ENCODE measurements around the gene GOSR2. TPM values are rescaled to one million over a fixed set of nuclear protein-coding genes. Genes with fewer than 3 reads are reported as not detected.

The GOSR2 gene
- total RNA-seq, 1 experiment from 2014 or later: 48.4 TPM

DNA sequence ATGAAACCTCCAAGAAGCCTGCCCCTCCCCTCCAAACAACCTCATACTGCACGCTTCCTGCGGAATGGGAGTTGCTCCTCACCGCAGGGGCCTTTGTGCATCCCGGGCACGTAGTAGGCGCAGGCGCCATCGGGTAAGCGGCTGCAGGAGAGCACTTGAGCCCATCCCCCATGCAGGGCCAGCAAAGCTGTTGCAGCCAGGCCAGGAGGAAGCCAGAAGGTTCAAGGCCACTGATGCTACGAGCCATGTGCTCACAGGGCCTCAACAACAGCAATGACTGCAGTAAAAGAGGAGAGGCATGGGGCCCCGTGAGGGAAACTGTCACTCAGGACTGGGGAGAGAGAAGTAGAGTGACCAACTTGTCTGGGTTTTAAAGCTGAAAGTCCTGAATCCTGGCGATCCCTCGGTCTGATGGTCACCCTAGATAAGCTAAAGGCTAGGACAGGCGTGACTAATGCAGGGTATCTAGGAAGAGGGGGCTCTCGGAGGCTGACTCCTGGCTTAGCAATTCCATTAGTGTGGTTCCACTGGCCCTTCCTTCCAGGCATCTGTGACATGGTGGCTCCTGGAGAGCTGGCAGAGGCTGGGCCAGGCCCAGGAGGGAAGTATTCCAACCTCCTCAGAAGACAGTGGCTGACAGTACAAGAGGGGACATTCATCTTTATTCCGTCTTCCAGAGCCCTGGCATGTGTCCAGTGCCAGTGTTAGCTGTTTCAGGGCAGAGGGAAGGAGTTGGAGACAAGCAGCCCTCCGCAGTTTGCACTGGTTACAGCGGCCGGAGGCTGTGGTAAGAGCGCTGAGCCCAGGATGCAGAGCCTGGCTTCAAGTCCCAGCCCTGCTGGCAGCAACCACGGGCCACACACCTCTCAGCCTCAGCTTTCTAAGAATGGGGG is 20.8 kb downstream of the GOSR2 start:
- ATAC-seq (peak; percentile 11), DNase-seq (peak; percentile 40)
- CTCF ChIA-PET: no interaction called here
- Histone ChIP-seq H3K9me3 (ENCODE audit: low read length) (no peaks in the 10 kb centered on the region), H3K27ac (ENCODE audit: low read length) (no peak overlapping the region), H3K79me2 (ENCODE audit: low read length) (no peaks in the 10 kb centered on the region), H3K4me3 (ENCODE audit: low read length) (no peak overlapping the region), H3K4me2 (ENCODE audit: low read length) (no peak overlapping the region), H2AFZ (ENCODE audit: low read length) (no peak overlapping the region), H3K9me2 (replicated peaks; ENCODE audit: low read length) (no peaks in the 10 kb centered on the region), H3F3A (ENCODE audit: low read length, unreplicated experiment) (no peaks in the 10 kb centered on the region), H3K4me1 (ENCODE audit: insufficient read depth, low read length) (peaks cover 11% of the 10 kb centered on the region; the same call in 1 of the 2 replicates), H4K20me1 (ENCODE audit: low read length) (no peaks in the 10 kb centered on the region), H3K27me3 (ENCODE audit: low read length) (no peaks in the 10 kb centered on the region), H3K9ac (ENCODE audit: low read length) (no peak overlapping the region), H3K36me3 (ENCODE audit: low read depth, low read length) (peaks cover 21% of the 10 kb centered on the region)
- intact Hi-C loops (cut with micrococcal nuclease): no loop called here
- POLR2A ChIA-PET (ENCODE audit: unreplicated experiment): interaction anchor here (0.6 kb wide), 1 partner anchor 9 kb away, joined by 3 read pairs; no protein-coding TSS in a partner anchor
- TF ChIP-seq EZH2 (IDR thresholded peaks at IDR 0.05; ENCODE audit: low read length, unreplicated experiment): no peak
- BruUV-seq (replicated peaks): TSS peak; percentile 0

DNA sequence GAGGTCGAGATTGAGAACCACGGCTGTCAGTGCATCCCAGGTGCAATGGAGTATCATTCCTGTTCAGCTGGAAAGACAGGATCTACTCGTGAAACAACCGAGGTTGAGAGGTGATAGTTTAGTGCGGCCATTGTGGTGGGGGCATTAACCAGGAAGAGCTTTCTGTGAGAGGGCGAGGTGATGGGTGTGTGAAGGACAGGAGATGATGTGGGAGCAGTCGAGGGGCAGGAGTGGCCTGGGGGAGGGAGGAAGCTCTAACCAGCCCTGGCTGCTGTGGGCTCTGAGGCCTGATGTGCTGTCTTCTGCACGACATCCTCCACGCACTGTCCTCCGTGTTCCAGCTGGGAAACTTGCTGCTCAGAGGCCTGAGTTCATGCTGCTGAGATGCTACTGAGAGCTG is 22.0 kb downstream of the GOSR2 start:
- intact Hi-C loops (cut with micrococcal nuclease): no loop called here
- Histone ChIP-seq H4K20me1 (ENCODE audit: low read length) (no peaks in the 10 kb centered on the region), H3K9ac (ENCODE audit: low read length) (no peak overlapping the region), H3K79me2 (ENCODE audit: low read length) (no peaks in the 10 kb centered on the region), H3F3A (ENCODE audit: low read length, unreplicated experiment) (no peaks in the 10 kb centered on the region), H3K4me3 (ENCODE audit: low read length) (no peak overlapping the region), H3K27me3 (ENCODE audit: low read length) (no peaks in the 10 kb centered on the region), H3K4me2 (ENCODE audit: low read length) (no peak overlapping the region), H2AFZ (ENCODE audit: low read length) (no peak overlapping the region), H3K9me3 (ENCODE audit: low read length) (no peaks in the 10 kb centered on the region), H3K9me2 (replicated peaks; ENCODE audit: low read length) (no peaks in the 10 kb centered on the region), H3K27ac (ENCODE audit: low read length) (no peak overlapping the region), H3K36me3 (ENCODE audit: low read depth, low read length) (peaks cover 9% of the 10 kb centered on the region), H3K4me1 (ENCODE audit: insufficient read depth, low read length) (peaks cover 15% of the 10 kb centered on the region; the same call in 1 of the 2 replicates)
- DNase-seq (peak; percentile 66), ATAC-seq (peak; percentile 3)
- no TSS peak for BruUV-seq (replicated peaks)
- TF ChIP-seq EZH2 (IDR thresholded peaks at IDR 0.05; ENCODE audit: low read length, unreplicated experiment): no peak
- no peak for TF ChIP-seq EZH2phosphoT487 (IDR thresholded peaks at IDR 0.05; ENCODE audit: borderline replicate concordance, low read length)
- TF ChIP-seq, protein P1, sequence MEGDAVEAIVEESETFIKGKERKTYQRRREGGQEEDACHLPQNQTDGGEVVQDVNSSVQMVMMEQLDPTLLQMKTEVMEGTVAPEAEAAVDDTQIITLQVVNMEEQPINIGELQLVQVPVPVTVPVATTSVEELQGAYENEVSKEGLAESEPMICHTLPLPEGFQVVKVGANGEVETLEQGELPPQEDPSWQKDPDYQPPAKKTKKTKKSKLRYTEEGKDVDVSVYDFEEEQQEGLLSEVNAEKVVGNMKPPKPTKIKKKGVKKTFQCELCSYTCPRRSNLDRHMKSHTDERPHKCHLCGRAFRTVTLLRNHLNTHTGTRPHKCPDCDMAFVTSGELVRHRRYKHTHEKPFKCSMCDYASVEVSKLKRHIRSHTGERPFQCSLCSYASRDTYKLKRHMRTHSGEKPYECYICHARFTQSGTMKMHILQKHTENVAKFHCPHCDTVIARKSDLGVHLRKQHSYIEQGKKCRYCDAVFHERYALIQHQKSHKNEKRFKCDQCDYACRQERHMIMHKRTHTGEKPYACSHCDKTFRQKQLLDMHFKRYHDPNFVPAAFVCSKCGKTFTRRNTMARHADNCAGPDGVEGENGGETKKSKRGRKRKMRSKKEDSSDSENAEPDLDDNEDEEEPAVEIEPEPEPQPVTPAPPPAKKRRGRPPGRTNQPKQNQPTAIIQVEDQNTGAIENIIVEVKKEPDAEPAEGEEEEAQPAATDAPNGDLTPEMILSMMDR (conservative IDR thresholded peaks at IDR 0.05; ENCODE audit: low read depth, low read length): no peak
- ChIA-PET POLR2A (ENCODE audit: unreplicated experiment) (no interaction called here), CTCF (no interaction called here)

DNA sequence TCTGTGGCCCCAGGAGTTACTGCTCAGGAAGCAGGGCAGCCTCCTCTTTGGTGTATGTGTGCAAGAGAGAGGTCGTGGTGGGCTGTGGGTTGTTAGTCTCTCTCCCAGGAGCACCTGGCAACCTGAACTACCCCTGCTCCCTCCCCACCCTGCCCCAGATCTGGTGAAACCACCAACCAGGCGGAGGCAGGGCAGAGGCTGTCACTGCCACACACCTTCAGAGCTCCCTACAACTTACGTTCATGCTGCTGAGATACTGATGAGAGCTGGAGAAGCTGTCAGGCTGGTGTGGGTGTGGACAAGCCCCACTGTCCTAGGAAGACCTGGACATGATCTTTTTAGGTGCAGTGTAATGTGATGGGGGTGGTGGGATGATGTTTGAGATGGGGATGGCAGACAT is 24.3 kb downstream of the GOSR2 start:
- Histone ChIP-seq H3K36me3 (ENCODE audit: low read depth, low read length) (no peaks in the 10 kb centered on the region; the same call in 1 of the 2 replicates), H3K4me1 (ENCODE audit: insufficient read depth, low read length) (peaks cover 15% of the 10 kb centered on the region; the same call in 1 of the 2 replicates), H3K27ac (ENCODE audit: low read length) (no peak overlapping the region), H3K9me2 (replicated peaks; ENCODE audit: low read length) (no peaks in the 10 kb centered on the region), H3K79me2 (ENCODE audit: low read length) (no peaks in the 10 kb centered on the region), H4K20me1 (ENCODE audit: low read length) (no peaks in the 10 kb centered on the region), H2AFZ (ENCODE audit: low read length) (no peak overlapping the region), H3K27me3 (ENCODE audit: low read length) (no peaks in the 10 kb centered on the region), H3K9ac (ENCODE audit: low read length) (no peak overlapping the region), H3F3A (ENCODE audit: low read length, unreplicated experiment) (no peaks in the 10 kb centered on the region), H3K4me2 (ENCODE audit: low read length) (no peak overlapping the region), H3K9me3 (ENCODE audit: low read length) (no peaks in the 10 kb centered on the region), H3K4me3 (ENCODE audit: low read length) (no peak overlapping the region)
- no peak for DNase-seq
- TF ChIP-seq EZH2 (IDR thresholded peaks at IDR 0.05; ENCODE audit: low read length, unreplicated experiment): no peak
- CTCF ChIA-PET: no interaction called here
- POLR2A ChIA-PET (ENCODE audit: unreplicated experiment): interaction anchor here (0.7 kb wide), 1 partner anchor 19 kb away, joined by 3 read pairs; no protein-coding TSS in a partner anchor
- intact Hi-C loops (cut with micrococcal nuclease): no loop called here
- no TSS peak for BruUV-seq (replicated peaks)
- ATAC-seq: no peak

Data from PC-3 (cell line).